ENCODE results near the gene SPC24. TPM values are rescaled to one million over a fixed set of nuclear protein-coding genes. Genes with fewer than 3 reads are reported as not detected.

The SPC24 gene
- total and polyA plus RNA-seq, 2 donors (not counting 3 experiments of a cell fraction or from before 2014, with no cell fraction given), result 19.8 to 70.0 TPM

- H3K27ac ChIP-seq (ENCODE audit: insufficient read depth, low read depth, low read length), result peak overlapping the region; percentile 93
- H3K79me2 ChIP-seq (ENCODE audit: control insufficient read depth, insufficient read depth, low read length), result no peaks in the 10 kb centered on the region
- peaks cover 15 to 25% of the 10 kb centered on the region in 2 experiments for H3K36me3 ChIP-seq (ENCODE audit: control insufficient read depth in 2 of 2, extremely low read depth in 1 of 2, insufficient read depth in 2 of 2, low read length in 2 of 2)
- TF ChIP-seq GATA2 (IDR thresholded peaks at IDR 0.05; ENCODE audit: insufficient read depth, insufficient read length, low read depth, low read length) (peak; percentile 57), EZH2 (IDR thresholded peaks at IDR 0.05; ENCODE audit: borderline replicate concordance, low read depth, low read length, severe bottlenecking) (no peak), MAX (IDR thresholded peaks at IDR 0.05; ENCODE audit: insufficient read depth, insufficient read length) (peak; percentile 66), POLR2AphosphoS5 (IDR thresholded peaks at IDR 0.05; ENCODE audit: insufficient read depth, low read depth, low read length) (peak; percentile 95), MYC (IDR thresholded peaks at IDR 0.05; ENCODE audit: low read depth, low read length) (no peak), POLR2A (IDR thresholded peaks at IDR 0.05; ENCODE audit: low read depth, low read length) (no peak), FOS (IDR thresholded peaks at IDR 0.05; ENCODE audit: borderline replicate concordance, insufficient read depth, low read length) (peak; percentile 98), JUN (IDR thresholded peaks at IDR 0.05; ENCODE audit: borderline replicate concordance, insufficient read depth, insufficient read length, low read depth) (peak; percentile 93)
- TF ChIP-seq, protein P1, sequence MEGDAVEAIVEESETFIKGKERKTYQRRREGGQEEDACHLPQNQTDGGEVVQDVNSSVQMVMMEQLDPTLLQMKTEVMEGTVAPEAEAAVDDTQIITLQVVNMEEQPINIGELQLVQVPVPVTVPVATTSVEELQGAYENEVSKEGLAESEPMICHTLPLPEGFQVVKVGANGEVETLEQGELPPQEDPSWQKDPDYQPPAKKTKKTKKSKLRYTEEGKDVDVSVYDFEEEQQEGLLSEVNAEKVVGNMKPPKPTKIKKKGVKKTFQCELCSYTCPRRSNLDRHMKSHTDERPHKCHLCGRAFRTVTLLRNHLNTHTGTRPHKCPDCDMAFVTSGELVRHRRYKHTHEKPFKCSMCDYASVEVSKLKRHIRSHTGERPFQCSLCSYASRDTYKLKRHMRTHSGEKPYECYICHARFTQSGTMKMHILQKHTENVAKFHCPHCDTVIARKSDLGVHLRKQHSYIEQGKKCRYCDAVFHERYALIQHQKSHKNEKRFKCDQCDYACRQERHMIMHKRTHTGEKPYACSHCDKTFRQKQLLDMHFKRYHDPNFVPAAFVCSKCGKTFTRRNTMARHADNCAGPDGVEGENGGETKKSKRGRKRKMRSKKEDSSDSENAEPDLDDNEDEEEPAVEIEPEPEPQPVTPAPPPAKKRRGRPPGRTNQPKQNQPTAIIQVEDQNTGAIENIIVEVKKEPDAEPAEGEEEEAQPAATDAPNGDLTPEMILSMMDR (IDR thresholded peaks at IDR 0.05; ENCODE audit: extremely low read depth in 1 of 2, insufficient read depth in 1 of 2, low read depth in 1 of 2, low read length in 2 of 2), result no peak
- no peaks in the 10 kb centered on the region for H4K20me1 ChIP-seq (replicated peaks; ENCODE audit: control insufficient read depth, extremely low read depth, insufficient read depth, low read length)
- no peak overlapping the region for H3K4me3 ChIP-seq (replicated peaks in 1 of 3; ENCODE audit: insufficient read depth in 1 of 3, low read depth in 1 of 3, low read length in 3 of 3)
- DNase-seq (ENCODE audit: low read depth, low spot score) (peak; percentile 98), FAIRE-seq (peak; percentile 100)
- ChIA-PET CTCF (interaction anchor here (1.0 to 6.2 kb wide), 10 partner anchors 10 to 133 kb away, joined by 3 to 29 read pairs (median 6); partner anchors contain the start of gene SPC24), POLR2A (interaction anchor here (0.7 to 1.4 kb wide), 4 partner anchors 14 to 26 kb away, joined by 3 to 5 read pairs (median 3); partner anchors contain the start of gene SPC24)
- no peaks in the 10 kb centered on the region for H3K9me3 ChIP-seq (replicated peaks; ENCODE audit: control insufficient read depth, insufficient read depth, low read length)
- dilution Hi-C loops (cut with MboI; ENCODE audit: extremely low pct_ligation_motif_present, low sequenced_read_pairs), result no loop called here
- H3K9me1 ChIP-seq (replicated peaks; ENCODE audit: control insufficient read depth, extremely low read depth, insufficient read depth, low read length), result no peaks in the 10 kb centered on the region
- H3K4me2 ChIP-seq (ENCODE audit: insufficient read depth, low read length), result no peak overlapping the region
- peaks cover 27% of the 10 kb centered on the region for H3K4me1 ChIP-seq (ENCODE audit: control insufficient read depth, extremely low read depth, insufficient read depth, low read length)
- intact Hi-C loops (cut with micrococcal nuclease), result loop anchor here (1.0 kb wide), 6 partner anchors 13 to 132 kb away; partner anchors contain the start of genes KANK2 and SPC24
- H3K9ac ChIP-seq (replicated peaks; ENCODE audit: extremely low read depth, insufficient read depth, low read length), result peak overlapping the region; percentile 67
- H3K27me3 ChIP-seq (ENCODE audit: control insufficient read depth in 2 of 2, insufficient read depth in 2 of 2, low read length in 2 of 2), result no peaks in the 10 kb centered on the region
- no TSS peak for BruUV-seq (replicated peaks)
- no peak overlapping the region for H2AFZ ChIP-seq (ENCODE audit: low read depth, low read length)
Observed at GRCh38 chr19:11168568-11168967, 13.0 kb upstream of the SPC24 start.

Data from endothelial cell of umbilical vein (primary cell).